Activated CD4-positive, alpha-beta T cell treated with anti-CD3 and anti-CD28 coated beads, Interleukin-2, amount 50 U/mL, for 48 hours (primary cell): ENCODE data around the gene HAT1.
A peak's percentile ranks its signal among the peaks of the same experiment; 100 is the strongest.
"Not testable (repeated sequence)": the region's sequence is repeated elsewhere in the genome, so short reads cannot be mapped to it uniquely, and the experiment has no call there.

ENCODE experiments used
- DNase-seq, 2 experiments: peaks; one replicate each; pipeline ENCODE4 v3.0.0-alpha.2; 2020

HAT1 gene, protein sequence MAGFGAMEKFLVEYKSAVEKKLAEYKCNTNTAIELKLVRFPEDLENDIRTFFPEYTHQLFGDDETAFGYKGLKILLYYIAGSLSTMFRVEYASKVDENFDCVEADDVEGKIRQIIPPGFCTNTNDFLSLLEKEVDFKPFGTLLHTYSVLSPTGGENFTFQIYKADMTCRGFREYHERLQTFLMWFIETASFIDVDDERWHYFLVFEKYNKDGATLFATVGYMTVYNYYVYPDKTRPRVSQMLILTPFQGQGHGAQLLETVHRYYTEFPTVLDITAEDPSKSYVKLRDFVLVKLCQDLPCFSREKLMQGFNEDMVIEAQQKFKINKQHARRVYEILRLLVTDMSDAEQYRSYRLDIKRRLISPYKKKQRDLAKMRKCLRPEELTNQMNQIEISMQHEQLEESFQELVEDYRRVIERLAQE

DNA sequence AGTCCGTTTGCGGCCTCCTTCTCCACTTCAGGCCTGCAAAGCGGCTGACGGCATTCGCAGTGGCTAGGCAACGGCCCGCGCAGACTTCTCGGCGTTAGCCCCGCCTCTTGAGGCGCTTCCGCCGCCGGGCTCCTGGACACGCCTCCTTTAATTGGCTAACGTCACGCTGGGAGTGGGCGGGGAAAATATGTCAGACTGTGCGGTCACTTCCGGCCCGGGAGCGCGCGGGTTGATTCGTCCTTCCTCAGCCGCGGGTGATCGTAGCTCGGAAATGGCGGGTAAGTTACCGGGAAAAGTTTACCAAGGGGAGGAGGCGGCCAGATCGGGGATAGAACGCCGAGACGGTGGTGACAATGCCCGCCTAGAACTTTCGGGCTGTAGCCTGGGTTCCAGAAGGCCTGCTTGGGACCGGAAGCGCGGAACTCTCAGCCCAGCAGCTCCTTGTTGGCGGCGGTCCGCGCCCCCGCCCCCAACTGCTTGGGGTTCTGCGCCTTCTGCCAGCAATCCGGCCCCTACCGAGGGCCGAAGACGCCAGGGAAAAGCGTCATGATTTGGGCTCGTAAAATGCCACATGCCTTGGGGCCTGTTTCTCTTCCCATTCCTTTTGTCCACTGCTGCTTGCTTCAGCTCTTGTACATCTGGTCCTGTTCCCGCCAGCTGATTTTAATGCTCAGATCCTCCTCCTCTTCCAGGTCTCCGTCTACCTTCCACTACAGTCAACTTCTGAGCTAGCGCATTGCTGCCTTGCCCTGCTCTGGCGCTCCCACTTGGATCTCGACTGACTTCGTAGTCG lies at the start of gene HAT1:
TSS of gene HAT1 (plus strand) at position 232 of the 793 bp plus-strand sequence. CDS start at position 272, 40 bp downstream.
- DNase-seq: peak; percentile 98 to 99

DNA sequence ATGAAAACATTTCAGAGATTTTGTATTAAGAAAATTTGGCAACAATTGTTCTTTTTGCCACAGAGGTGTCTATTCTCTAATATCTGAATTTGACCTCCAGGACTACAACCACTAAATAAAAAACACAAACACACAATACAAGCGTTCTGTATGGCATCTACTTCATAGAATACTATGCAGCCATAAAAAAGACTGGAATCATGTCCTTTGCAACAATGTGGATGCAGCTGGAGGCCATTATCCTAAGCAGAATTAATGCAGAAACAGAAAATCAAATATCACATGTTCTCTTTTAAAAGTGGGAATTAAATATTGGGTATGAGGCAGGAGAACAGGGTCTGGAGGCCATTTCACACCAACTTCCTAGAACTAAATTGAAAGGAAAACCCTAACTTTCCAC lies 47.7 kb upstream of the HAT1 start:
- no peak for DNase-seq

DNA sequence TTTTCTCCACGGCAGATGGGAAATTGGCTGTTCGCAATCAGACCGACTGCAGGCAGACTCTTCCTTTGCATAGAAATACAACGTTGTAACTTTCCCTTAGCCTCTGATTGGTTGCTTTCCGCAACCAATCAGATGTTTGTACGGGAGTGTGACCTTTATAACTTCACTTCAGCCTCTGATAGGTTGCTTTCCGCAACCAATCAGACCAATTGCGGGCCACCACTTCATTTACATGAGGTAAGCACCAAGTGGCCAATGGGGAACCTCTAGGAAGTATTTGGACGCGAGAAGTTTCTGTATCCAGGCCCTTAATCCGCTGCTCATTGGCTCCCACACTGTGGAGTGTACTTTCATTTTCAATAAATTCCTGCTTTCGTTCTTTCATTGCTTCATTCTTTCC lies 47.3 kb upstream of the HAT1 start:
- no peak for DNase-seq

DNA sequence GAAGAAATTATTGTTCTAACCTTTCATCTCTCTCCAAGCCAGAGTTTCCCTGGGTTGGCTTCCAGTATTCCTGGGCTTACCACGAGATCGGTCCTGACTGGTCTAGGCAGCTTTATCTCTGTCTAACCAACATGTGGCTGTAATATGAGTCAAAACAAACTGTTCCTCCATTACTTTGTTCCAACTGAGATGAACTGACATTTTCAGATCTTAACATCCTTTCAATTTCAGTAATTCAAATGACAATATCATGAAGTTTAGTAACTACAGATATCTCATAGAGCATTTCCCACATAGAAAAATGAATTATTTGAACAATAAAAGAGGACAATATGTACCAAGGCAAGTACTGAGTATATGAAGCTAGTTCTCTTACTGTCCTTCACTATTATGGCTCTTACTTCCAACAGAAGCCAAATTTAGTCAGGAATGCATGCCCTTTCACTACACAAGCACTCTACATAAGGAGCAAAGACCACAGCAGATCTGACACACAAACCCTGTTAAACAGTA lies 43.7 kb upstream of the HAT1 start:
- DNase-seq: peak in 1 of 2 experiments; percentile 29

DNA sequence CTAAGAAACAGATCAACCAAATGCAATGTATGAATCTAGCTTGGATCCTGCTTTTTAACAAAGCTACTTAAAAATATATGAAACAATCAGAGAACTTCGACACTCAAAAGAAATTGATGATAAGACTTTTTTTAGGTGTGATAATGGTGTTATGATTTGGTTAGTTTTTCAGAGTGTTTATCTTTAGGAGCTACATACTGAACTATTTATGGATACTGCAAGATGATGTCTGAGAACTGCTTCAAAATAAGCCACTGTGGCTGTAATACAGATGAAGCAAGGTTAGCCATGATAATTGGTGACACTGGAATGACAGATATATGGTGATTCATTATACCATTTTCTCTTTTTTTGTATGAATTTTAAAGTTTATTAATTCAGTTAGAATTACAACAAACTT lies 42.4 kb upstream of the HAT1 start:
- no peak for DNase-seq

DNA sequence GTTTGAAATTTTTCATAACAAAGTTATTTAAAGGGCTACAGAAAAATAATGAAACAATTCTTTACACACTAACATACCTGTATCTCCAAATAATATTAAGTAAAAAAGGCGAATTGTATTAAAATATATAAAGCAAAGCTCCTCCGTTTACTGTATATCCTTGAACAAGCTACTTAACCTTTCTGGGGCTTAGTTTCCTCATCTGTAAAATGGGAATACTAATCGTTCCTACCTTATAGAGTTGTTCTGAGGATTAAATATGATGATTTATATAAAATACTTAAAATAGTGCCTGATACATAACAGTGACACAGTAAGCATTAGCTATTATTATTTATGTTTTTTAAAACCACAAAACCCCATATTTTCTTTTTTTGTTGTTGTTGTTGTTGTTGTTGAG lies 41.5 kb upstream of the HAT1 start:
- no peak for DNase-seq

DNA sequence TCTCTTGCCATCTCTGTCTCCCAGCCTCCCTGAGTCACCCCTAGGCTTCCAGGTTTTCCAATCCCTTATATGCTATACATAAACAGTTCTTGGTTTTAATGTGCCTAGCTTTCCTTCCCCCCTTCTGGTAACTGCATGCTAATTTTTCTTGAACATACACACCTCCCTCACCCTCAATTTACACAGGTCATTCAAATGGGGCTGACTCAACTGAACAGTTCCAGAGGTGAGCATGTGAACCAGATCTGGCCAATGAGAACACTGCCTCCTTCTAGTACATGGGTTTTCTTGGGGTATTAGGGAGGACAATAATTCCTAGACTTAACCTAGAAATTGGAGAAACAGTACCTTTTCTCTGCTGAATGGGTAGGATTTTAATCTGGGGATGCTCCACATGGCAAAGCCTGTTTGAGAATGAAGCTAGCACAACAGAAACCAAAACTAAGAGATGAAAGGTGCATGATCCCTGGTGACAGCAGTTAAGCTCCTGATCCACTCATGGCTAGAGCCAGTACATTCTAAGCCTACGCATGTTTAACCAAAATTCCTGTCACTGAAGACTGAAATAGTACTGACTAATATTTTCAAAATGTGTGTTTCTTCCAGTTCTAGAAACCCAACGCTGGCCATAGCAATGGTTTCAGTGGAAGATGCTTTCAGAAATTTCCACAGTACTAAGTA lies 40.0 kb upstream of the HAT1 start:
- DNase-seq: no peak

DNA sequence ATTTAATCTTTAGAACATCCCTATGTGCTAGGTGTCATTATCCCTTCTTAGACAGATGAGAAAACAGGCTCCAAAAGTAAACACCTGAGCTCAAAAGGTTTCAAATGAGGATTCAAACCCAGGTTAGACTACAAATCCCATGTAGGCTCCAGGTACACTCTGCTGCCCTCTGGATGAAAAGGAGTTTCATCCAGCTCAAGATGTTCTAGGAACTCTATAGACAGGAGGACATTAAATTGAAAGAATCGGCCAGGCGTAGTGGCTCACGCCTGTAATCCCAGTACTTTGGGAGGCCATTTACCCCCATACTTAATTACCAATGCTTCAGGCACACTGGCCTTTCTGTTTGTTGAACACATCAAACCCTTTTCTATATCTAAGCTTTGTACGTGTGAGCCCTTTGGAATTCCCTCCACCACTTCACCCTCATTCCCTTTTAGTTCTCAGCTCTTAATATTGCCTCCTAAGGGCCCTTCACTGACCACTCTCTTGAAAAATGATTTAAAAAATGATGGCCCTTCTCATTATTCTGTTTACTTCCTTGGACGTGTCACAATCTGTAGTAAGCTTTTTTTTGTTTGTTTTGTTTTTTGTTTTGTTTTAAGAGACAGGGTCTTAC lies 38.9 kb upstream of the HAT1 start:
- no peak for DNase-seq

DNA sequence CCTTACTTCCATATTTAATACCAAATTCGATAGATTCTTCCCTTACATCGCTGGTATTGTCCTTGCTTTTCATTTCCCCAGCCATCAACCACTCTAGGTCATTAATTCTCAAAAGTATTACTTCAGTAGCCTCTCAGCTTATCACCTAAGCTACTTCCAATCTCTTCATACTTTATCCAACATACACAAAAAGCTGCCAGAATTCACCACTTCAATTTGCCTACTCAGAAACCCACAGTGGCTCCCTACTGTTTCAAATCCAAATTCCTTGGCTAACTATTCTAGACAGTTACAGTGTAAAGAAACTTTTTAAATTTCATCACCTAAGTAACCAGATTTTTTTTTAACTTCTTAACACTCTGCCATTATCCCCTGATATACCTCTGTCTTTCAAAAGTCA lies 32.9 kb upstream of the HAT1 start:
- DNase-seq: no peak

DNA sequence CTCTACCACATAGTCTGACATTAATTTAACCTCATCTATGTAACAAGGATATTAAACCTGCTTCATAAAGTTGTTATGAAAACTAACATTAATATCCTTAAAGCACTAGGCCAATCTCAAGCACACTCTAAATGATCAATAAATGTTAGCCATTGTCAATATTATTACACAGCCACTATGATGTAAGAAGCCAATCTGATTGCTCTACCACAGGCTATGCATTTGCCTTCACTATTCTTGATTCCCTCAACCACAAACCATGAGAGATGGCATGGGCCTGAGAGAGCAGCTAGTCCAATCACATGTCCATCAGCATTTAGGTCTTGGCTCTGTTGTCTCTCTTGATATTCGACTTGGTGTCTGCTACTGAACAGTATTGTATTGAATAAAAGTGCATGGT lies 32.5 kb upstream of the HAT1 start:
- no peak for DNase-seq

DNA sequence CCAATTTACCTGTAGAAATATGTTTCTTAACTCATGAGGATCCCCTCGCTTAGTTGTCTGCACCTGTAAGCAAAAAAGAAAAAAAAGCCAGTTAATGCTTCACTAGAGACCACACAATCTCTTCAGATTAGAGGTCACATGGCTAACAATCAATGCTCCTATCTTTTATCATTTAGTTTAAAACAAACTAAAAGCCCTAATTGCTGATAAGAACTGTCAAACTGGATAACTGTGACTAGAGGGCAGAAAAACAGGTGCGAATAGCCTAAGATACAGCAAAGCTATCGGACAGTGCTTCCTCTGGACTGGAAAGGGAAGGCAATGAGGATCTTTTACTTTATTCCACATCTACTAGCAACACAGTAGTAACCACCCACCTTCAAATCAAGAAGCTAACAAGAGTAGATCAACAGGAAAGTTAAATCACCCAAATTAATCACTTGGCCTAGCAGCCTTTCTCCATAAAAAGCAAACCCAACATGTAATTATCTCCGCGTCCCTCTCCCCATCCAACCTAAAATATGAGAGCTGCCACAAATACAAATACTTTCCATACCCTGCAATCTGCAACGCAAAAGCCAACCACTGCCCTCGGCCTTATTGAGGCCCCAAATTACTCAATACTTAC lies 29.0 kb upstream of the HAT1 start:
- no peak for DNase-seq

DNA sequence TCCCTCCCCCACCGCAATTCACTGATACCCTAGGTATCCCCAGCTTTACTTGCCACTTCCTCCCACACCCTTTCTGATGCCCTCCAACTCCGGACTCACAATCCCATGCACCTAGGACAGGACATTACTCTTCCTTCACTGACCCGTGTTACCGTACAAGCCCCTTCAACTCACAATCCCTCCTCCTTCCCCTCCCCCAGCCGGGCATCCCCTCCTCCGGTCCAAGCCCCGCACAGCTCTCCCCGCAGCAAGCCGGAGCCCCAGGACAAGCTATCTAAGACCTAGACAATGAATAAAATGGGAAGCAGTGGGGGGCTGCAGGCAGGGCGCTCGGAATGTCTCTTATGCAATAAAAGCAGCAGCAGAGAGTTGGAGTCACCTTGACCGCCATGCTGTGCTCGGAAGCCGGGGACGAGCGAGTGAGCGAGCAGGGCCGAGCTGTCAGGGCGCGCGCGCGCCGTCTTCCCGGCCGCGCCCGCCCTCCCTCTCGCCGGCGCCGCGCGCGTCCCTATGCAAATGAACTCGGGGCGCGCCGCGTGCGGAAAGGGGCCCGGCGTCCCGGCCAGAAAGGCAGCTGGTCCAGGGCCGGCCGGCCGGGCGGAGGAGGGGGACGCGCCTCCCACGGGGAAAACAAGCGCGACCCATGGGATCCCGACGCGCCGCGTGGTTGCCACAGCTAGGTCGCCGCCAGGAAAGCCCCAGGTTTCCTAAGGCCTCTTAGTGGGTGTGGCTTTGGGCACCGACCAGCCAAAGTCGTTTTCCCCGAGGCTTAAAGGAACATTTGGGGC lies 28.2 kb upstream of the HAT1 start, which contains the start of gene SLC25A12:
TSS of gene SLC25A12 (minus strand) at position 421 of the 788 bp plus-strand sequence. CDS start at position 391, 30 bp downstream.
- peak; percentile 74 to 80 for DNase-seq

DNA sequence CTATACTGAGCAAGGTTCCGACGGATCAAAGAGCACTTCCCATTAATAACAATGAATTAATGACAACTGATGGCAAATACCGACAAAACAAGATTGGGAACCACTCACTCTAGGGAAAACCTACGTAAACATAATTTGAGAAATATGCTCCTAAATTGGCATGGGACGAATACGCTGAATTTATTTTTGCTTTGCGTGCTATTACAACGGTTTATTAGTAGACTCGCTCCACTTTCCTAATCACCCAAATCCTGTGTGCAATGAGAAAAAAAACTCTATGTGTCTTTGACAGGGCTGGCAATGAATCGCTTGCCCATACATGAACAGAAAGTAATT lies 27.7 kb upstream of the HAT1 start:
- no peak for DNase-seq

DNA sequence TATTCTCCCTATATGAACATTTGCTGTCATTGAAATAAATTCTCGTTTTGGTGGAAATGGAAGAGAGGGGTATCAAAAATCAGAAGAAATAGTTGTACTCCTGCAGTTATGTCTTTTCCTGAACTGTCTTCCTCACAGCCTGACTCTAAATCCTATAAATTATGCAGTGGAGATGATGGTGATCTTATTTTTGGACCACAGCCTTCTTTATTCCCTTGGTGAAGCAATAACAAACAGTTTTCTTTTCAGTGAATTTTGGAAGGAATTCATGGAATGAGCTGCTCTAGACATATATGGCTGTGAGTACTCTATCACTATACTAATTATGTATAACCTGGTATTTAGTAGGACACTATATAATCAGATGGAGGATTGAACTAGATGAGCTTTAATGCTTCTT lies 26.5 kb upstream of the HAT1 start:
- no peak for DNase-seq

DNA sequence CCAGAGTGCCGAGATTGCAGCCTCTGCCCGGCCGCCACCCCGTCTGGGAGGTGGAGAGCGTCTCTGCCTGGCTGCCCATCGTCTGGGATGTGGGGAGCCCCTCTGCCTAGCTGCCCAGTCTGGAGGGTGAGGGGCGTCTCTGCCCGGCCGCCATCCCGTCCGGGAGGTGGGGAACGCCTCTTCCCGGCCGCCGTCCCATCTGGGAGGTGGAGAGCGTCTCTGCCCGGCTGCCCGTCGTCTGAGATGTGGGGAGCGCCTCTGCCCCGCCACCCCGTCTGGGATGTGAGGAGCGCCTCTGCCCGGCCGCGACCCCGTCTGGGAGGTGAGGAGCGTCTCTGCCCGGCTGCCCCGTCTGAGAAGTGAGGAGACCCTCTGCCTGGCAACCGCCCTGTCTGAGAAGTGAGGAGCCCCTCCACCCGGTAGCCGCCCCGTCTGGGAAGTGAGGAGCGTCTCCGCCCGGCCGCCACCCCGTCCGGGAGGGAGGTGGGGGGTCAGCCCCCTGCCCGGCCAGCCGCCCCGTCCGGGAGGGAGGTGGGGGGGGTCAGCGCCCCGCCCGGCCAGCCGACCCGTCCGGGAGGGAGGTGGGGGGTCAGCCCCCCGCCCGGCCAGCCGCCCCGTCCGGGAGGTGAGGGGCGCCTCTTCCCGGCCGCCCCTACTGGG lies 22.5 kb upstream of the HAT1 start:
- DNase-seq: not testable (repeated sequence)

DNA sequence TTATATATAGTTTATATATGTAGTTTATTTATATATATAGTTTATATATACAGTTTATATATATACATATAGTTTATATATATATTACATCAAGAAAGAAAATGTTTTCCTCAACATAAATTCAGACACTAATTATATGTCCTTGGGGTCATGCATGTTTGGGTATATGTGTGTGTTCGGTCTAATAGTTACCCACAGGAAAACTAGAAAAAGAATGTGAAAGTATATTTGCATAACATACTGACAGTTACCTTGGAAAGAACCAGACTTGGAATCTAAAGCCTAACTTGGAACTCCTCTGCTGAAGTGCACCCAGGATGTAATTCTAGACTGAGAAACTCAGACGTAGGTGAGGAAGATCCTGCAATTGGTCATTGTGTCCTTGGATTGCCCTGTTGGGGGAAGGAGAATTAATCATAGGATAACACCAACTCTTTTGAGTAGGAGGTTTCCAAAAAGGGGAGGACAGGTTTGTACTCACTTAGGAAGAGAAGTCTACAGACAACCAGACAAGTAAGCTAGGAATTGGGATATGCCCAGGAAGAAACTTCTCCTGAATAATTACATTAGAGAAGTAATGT lies 19.3 kb upstream of the HAT1 start:
- no peak for DNase-seq

DNA sequence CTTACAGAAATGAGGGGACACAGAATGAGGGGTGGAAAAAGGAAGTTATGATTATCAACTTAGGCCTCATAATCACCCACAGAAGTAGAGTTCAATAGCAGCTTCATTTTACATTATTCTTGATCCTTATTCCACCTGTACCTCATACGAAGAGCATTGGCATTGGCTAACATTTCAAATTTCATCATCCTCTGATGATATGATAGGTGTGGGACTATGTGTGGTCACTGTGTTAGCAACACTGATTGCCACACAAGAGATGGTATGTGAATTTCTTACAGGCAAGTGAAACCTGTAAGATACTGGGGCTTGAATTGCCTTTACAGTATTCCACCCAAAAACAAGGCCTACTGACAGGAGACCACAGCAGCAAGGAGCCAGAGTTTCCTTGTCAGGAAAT lies 14.0 kb upstream of the HAT1 start:
- DNase-seq: no peak

DNA sequence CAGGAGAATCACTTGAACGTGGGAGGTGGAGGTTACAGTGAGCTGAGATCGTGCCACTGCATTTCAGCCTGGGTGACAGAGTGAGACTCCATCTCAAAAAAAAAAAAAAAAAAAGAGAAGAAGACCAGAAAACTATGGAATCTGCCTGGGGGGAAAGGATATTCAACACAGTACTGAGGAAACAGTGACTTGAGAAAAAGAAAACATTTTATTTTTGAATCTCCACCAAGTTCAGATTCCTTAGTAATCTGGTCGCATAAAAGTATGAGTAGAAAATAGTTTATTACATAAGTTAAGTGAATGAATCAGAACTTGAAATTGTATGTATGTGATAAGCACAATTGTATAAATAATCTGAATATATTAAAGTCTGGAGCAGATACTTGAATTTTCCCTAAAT lies 13.0 kb upstream of the HAT1 start:
- DNase-seq: no peak

DNA sequence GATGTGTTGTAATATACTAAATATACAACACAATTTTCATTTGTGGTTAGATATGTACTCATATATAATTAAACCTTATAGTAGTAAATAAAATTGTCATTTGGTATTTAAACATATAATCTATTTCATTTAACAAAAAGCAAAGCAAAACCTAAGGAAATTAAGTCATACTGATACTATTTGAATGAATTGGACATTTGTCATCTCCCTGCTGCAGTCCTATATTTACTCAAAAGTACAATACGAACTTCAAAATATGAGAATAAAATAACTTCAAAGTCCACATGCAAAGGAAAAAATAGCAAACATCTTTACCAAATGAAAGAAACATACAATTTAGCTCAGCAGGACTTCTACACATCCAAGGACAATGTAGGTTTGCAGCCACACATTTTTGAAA lies 11.8 kb upstream of the HAT1 start:
- DNase-seq: no peak

DNA sequence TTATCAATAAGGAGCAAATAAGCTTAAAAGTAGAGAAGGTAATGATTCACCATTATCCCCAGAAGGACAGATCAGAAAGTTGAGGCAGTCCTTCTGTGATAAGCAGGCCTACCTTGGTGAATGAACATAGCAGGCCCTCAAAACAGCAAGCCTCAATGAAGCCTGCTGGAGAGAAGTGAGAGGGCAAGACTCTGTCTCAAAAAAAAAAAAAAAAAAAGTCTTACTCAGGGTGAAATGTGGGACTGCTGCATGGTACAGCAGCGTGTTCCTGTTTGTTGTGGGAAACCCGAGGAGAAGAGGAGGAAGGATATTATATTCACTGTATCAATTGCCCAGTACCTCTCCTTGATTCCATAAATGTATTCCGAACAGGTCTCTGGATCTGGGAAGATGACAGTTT lies 8.7 kb upstream of the HAT1 start:
- DNase-seq: no peak

DNA sequence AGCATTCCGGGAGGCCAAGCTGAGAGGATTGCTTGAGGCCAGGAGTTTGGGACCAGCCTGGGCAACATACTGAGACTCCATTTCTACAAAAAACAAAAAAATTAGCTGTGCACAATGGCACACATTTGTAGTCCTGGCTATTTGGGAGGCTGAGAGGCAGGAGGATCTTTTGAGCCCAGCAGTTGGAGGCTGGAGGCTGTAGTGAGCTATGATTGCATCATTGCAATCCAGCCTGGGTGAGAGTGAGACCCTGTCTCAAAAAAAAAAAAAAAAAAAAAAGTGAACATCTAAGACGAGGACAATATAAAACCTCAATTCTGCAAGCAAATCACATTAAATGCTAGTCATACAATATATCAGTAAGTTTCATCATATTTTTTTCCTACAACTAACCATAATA lies 2.8 kb upstream of the HAT1 start:
- no peak for DNase-seq
